Stomach (tissue), 9 donors: ENCODE data around the gene ZNF654. TPM values are rescaled to one million over a fixed set of nuclear protein-coding genes. Genes with fewer than 3 reads are reported as not detected.

Experiments used
- DNase-seq, 2 donors: peaks; one replicate each; pipeline versions ENCODE4 v3.0.0 to v3.0.0-alpha.2; 2013 to 2019
- H3K27ac ChIP-seq, 5 donors: fragments of 200-600 bp in 4 of 5; sonication (generic) in 4 of 5; one replicate each; pipeline ENCODE4 v1.5.1; 2013 to 2019; ENCODE audit warnings: mild to moderate bottlenecking in 1 of 5, moderate library complexity in 1 of 5
- H3K27me3 ChIP-seq, 3 donors: fragments of 200-600 bp; sonication (generic); one replicate each; pipeline ENCODE4 v1.5.1; 2017 to 2019; ENCODE audit warnings: mixed run types in 1 of 3
- H3K36me3 ChIP-seq, 4 donors: fragments of 200-600 bp; sonication (generic); 1 replicate in 3 of 4; 2 replicates in 1 of 4; pipeline ENCODE4 v1.5.1; 2016 to 2019
- H3K4me1 ChIP-seq, 4 donors: fragments of 200-600 bp; sonication (generic); one replicate each; pipeline ENCODE4 v1.5.1; 2016 to 2019
- H3K4me3 ChIP-seq, 4 donors: fragments of 200-600 bp; sonication (generic) in 3 of 4; one replicate each; pipeline ENCODE4 v1.5.1; 2016 to 2019; ENCODE audit warnings: mild to moderate bottlenecking in 1 of 4
- H3K9me3 ChIP-seq, 4 donors: fragments of 200-600 bp; sonication (generic); one replicate each; pipeline ENCODE4 v1.5.1; 2016 to 2019
- EP300 ChIP-seq: sonication (generic); formaldehyde crosslinking; IDR thresholded peaks from one replicate; pipeline ENCODE4 v1.6.1; 2017; ENCODE audit warnings: antibody characterized with exemption
- POLR2A ChIP-seq, 4 donors: fragments of 450-650 bp; IDR thresholded peaks; one replicate each; pipeline ENCODE4 v1.6.1; 2016; ENCODE audit warnings: antibody characterized with exemption in 4 of 4, control low read depth in 2 of 4, mild to moderate bottlenecking in 1 of 4, moderate library complexity in 1 of 4
- POLR2AphosphoS5 ChIP-seq, 3 donors: sonication (generic); formaldehyde crosslinking; IDR thresholded peaks; one replicate each; pipeline ENCODE4 v1.6.1; 2016; ENCODE audit warnings: antibody characterized with exemption in 3 of 3
- WGBS, 5 donors: extraction: QIAGEN DNeasy Blood & Tissue Kit in 3 of 5; methylation state at CpG; one replicate each; pipeline versions ENCODE4 v1.1.5 to v1.1.7; 2013 to 2018; 5-methylcytosine and 5-hydroxymethylcytosine counted together
- intact Hi-C: fragments of 100-400 bp; cut with DNase I; formaldehyde crosslinking; loops from one replicate; pipeline ENCODE4 v1.15.1; 2023; ENCODE audit warnings: low total_unique reads
- polyA plus RNA-seq, 3 donors: library from polyadenylated mRNA; stranded (reverse); fragments of 200-250 nt; gene quantifications; one replicate each; pipeline ENCODE4 v1.2.3, GENCODE V29; 2013
- total RNA-seq, 5 donors: library from RNA; depleted of rRNA; stranded (reverse); fragments of >200 nt; gene quantifications; one replicate each; pipeline versions ENCODE4 v1.1.0 to v1.2.3, GENCODE V29; 2014 to 2016
- TF ChIP-seq, protein P1 (sequence below), 7 experiments: fragments of 450-650 bp in 4 of 7; fragments of 200-600 bp in 3 of 7; sonication (generic) in 3 of 7; IDR thresholded peaks; one replicate each; pipeline ENCODE4 v1.5.1; 2016 to 2019; ENCODE audit warnings: antibody characterized with exemption in 7 of 7, control low read depth in 2 of 7, mild to moderate bottlenecking in 1 of 7
- donor health status: healthy with polysubstance abuse.
- donor health status: Bipolar disorder and iron deficiency.
- donor health status: healthy.

Gene ZNF654
- total and polyA plus RNA-seq, 8 donors, result 2.6 to 30.7 (median 7.3) TPM

- peak overlapping the region in 4 of 5 donors; percentile 39 to 67 (median 60) for H3K27ac ChIP-seq
- WGBS, 5 donors, result 36 to 51% (median 46%) methylated on average over 2 of the region's 2 CpGs
These were observed 26.8 kb upstream of the ZNF654 start for GRCh38 chr3:88032245-88032644.

DNA sequence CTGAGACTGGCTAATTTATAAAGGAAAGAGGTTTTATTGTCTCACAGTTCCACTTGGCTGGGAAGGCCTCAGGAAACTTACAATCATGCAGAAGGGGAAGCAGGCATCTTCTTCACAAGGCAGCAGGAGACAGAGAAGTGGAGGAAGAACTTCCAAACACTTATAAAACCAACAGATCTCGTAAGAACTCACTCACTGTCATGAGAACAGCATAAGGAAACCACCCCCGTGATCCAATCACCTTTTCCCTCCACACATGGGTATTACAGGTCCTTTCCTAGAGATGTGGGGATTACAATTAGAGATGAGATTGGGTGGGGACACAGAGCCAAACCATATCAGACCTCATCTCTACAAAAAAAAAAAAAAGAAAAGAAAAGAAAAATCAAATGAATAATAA is 26.0 kb upstream of the ZNF654 start:
- Histone ChIP-seq H3K9me3 (peaks cover 0 to 6% (median 0%) of the 10 kb centered on the region in 4 donors), H3K27me3 (no peaks in the 10 kb centered on the region), H3K27ac (no peak overlapping the region), H3K36me3 (no peaks in the 10 kb centered on the region), H3K4me1 (peaks cover 0 to 32% (median 14%) of the 10 kb centered on the region in 4 donors), H3K4me3 (no peak overlapping the region)
- intact Hi-C loops, result no loop called here
- 81 to 100% (median 87%) methylated on average over 2 of the region's 2 CpGs for WGBS, 5 donors
- TF ChIP-seq EP300, result no peak
- TF ChIP-seq POLR2AphosphoS5 (IDR thresholded peaks at IDR 0.05), result no peak
- no peak for TF ChIP-seq POLR2A (IDR thresholded peaks at IDR 0.05)
- TF ChIP-seq, protein P1, sequence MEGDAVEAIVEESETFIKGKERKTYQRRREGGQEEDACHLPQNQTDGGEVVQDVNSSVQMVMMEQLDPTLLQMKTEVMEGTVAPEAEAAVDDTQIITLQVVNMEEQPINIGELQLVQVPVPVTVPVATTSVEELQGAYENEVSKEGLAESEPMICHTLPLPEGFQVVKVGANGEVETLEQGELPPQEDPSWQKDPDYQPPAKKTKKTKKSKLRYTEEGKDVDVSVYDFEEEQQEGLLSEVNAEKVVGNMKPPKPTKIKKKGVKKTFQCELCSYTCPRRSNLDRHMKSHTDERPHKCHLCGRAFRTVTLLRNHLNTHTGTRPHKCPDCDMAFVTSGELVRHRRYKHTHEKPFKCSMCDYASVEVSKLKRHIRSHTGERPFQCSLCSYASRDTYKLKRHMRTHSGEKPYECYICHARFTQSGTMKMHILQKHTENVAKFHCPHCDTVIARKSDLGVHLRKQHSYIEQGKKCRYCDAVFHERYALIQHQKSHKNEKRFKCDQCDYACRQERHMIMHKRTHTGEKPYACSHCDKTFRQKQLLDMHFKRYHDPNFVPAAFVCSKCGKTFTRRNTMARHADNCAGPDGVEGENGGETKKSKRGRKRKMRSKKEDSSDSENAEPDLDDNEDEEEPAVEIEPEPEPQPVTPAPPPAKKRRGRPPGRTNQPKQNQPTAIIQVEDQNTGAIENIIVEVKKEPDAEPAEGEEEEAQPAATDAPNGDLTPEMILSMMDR (IDR thresholded peaks at IDR 0.05), result no peak
- no peak for DNase-seq

More at GRCh38 chr3:88032245-88032644, 26.8 kb upstream of the ZNF654 start:
- no peak for DNase-seq
- Histone ChIP-seq H3K27me3 (no peaks in the 10 kb centered on the region), H3K9me3 (peaks cover 0 to 6% (median 0%) of the 10 kb centered on the region in 4 donors), H3K4me1 (peaks cover 0 to 32% (median 14%) of the 10 kb centered on the region in 4 donors), H3K36me3 (no peaks in the 10 kb centered on the region), H3K4me3 (peak overlapping the region; percentile 29 to 40 (median 38))
- no peak for TF ChIP-seq EP300
- TF ChIP-seq, protein P1 (IDR thresholded peaks at IDR 0.05), result no peak
- no peak for TF ChIP-seq POLR2AphosphoS5 (IDR thresholded peaks at IDR 0.05)
- TF ChIP-seq POLR2A (IDR thresholded peaks at IDR 0.05), result no peak
- intact Hi-C loops, result no loop called here

DNA sequence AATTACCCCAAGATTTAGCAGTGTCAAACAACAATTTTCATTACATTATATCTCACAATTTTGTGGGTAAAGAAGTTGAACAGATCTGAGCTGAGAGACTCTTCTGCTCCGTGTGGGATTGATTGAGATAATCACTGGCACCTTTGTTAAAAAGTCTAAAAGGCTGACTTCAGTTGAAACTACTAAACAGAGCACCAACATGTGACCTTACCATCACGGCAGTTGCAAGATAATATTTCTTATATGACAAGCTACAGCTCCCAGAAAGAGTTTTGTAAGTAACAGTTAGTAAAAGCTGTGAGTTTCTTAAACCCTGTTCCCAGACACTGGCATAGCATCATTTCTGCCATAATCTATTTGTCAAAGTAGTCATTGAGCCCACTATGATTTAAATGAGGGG is 25.2 kb upstream of the ZNF654 start:
- Histone ChIP-seq H3K4me1 (peaks cover 0 to 32% (median 14%) of the 10 kb centered on the region in 4 donors), H3K36me3 (no peaks in the 10 kb centered on the region), H3K9me3 (no peaks in the 10 kb centered on the region), H3K27ac (no peak overlapping the region), H3K27me3 (no peaks in the 10 kb centered on the region), H3K4me3 (no peak overlapping the region)
- intact Hi-C loops, result no loop called here
- 26 to 46% (median 39%) methylated on average over 2 of the region's 2 CpGs for WGBS, 5 donors
- DNase-seq, result no peak
- TF ChIP-seq POLR2AphosphoS5 (IDR thresholded peaks at IDR 0.05) (no peak), EP300 (no peak), POLR2A (IDR thresholded peaks at IDR 0.05) (no peak)
- TF ChIP-seq, protein P1 (IDR thresholded peaks at IDR 0.05), result no peak

DNA sequence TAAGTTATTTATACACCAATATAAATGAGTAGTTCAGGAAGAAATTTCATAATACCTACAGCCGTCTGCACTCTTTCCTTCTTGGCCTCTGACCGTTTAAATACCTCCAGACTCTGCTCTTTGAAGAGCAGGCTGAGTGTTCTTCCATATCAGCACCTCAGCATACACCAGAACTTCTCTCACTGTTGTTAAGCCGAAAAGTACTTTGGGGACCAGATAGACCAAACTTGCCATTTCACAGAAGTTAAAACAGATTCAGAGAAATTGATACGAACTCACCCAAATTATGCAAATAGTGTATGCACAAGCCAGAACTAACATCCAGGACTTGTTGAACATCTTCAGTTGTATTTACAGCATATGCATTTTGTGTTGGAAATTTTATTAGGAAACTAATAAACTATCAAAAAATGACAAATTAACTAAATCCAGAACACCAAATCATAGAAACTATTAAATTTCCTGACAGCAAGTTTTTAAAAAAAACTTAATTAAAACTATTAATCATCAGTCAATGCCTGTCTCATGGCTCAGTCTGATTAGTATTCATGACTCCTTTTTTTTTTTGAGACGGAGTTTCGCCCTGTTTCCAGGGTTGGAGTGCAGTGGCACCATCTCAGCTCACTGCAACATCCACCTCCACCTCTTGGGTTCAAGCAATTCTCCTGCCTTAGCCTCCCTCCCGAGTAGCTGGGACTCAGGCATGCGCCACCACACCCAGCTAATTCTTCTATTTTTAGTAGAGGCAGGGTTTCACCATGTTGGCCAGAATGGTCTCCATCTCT is 24.4 kb upstream of the ZNF654 start:
- H3K4me3 ChIP-seq, result no peak overlapping the region
- no peak overlapping the region for H3K27ac ChIP-seq
- 82 to 86% (median 83%) methylated on average over 8 of the region's 8 CpGs for WGBS, 5 donors
- no peaks in the 10 kb centered on the region for H3K27me3 ChIP-seq
- intact Hi-C loops, result no loop called here
- H3K4me1 ChIP-seq, result peaks cover 0 to 32% (median 14%) of the 10 kb centered on the region in 4 donors
- H3K36me3 ChIP-seq, result no peaks in the 10 kb centered on the region
- peaks cover 0 to under 1% (median 0%) of the 10 kb centered on the region in 4 donors for H3K9me3 ChIP-seq
- DNase-seq, result no peak
- no peak for TF ChIP-seq POLR2A (IDR thresholded peaks at IDR 0.05)
- TF ChIP-seq EP300, result no peak
- TF ChIP-seq POLR2AphosphoS5 (IDR thresholded peaks at IDR 0.05), result no peak
- TF ChIP-seq, protein P1 (IDR thresholded peaks at IDR 0.05), result no peak
